NCI-H82 treated with DMSO at 0.1 percent for 48 hours (cell line): ENCODE measurements around the gene CYP2R1.
"Not testable (repeated sequence)": the region's sequence is repeated elsewhere in the genome, so short reads cannot be mapped to it uniquely, and the experiment has no call there.

Experiments used
- DNase-seq: peaks from one replicate; lab custom pipeline; 2025; ENCODE audit not compliant: unreplicated experiment; lab: John Stamatoyannopoulos, UW

CYP2R1 gene

DNA sequence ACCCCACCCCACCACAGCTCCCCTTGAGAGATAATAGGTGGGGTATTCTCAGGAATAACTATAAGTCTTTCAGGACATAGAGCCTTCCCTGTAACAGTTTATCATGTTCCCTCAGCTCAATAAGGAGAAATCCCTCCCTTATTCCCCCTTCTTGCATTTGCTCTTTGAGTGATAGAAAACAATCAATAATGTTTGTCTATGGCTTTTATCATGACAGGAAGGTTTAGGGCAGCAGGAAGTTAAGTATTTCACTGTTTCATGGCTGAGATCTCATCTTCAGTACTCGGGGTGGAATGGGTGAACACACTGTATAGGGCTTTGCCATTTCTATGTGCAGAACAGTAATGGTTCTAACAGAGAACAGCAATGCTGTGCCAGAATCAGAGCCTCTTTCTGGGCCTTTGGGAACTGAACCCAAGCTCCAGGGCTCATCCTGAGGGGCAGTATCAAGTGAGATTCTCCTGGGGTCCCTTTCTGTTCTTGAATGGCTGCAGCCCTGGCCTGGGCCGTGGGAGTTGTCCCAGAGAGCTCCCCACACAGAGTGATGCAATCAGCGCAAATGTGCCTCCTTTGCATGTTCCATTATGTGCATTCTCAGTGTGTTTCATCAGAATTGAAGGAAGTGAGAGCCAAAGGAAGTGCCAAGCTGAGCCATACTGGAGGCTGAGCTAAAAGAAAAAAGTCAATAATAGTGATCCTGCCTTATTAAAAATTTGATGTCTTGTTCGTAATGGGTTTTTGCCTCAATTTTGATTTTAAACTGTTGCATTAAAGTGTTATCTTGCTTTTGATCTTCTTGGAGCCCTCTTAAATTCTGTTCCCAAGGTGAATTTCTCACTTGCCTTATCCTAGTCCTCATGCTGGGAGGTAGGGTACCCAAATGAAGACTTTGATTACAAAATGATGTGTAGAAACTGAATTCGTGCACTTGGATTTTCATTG is 2.9 kb upstream of the CYP2R1 start:
- no peak for DNase-seq

- DNase-seq = no peak
These were observed 546 bp upstream of the CYP2R1 start for GRCh38 chr11:14892577-14892976.

- peak; percentile 46 for DNase-seq
These were observed 642 bp downstream of the CYP2R1 start for GRCh38 chr11:14891143-14892035.

DNA sequence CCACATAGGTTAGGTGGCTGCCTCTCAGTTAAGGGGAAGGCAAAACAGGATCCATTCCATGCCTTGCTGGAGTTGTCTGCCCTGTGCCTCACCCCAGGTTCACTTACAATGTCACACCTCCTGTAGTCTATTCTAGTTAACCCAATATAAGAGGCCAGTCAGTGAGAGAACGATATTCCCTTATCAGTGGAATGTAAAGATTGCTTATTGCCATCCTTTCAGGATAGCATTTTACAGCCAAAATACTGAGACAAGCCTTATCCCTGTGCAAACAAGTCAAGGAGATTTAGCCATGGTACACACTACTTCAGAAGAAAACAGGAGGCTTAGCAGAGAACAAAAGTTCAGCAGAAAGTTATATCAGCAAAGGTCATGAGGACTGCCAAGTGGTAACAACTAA is 5.5 kb downstream of the CYP2R1 start:
- DNase-seq = no peak

- DNase-seq = no peak
These were observed 7.3 kb downstream of the CYP2R1 start for GRCh38 chr11:14884667-14885273.

DNA sequence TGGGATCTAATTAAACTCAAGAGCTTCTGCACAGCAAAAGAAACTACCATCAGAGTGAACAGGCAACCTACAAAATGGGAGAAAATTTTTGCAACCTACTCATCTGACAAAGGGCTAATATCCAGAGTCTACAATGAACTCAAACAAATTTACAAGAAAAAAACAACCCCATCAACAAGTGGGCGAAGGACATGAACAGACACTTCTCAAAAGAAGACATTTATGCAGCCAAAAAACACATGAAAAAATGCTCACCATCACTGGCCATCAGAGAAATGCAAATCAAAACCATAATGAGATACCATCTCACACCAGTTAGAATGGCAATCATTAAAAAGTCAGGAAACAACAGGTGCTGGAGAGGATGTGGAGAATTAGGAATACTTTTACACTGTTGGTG is 8.3 kb downstream of the CYP2R1 start:
- not testable (repeated sequence) for DNase-seq

- DNase-seq = no peak
These were observed 9.8 kb downstream of the CYP2R1 start for GRCh38 chr11:14882196-14882595.

GRCh38 chr11:14881576-14882193 is 10.3 kb downstream of the CYP2R1 start:
- DNase-seq = no peak

DNA sequence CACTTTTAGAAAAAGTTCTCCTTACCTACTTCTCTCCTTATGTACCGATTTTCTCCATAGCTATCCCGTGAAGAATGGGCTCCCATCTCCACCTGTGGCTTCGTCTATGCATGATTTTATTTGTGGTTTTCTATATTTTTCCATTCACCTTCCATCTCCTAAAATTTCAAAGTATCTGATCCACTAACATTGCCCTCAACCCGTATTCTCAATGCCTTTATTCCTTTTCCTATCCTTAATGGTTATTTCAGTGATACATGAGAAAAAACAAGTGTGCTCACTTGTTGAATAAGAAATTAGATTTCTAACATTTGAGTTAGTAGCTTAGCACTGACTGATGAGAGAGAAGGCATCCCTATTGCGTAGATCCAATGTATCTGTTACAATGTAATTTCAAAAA is 16.9 kb downstream of the CYP2R1 start:
- DNase-seq = no peak

GRCh38 chr11:14873632-14874031 is 18.4 kb downstream of the CYP2R1 start:
- DNase-seq = no peak

GRCh38 chr11:14872032-14872431 is 20.0 kb downstream of the CYP2R1 start:
- DNase-seq = no peak

DNA sequence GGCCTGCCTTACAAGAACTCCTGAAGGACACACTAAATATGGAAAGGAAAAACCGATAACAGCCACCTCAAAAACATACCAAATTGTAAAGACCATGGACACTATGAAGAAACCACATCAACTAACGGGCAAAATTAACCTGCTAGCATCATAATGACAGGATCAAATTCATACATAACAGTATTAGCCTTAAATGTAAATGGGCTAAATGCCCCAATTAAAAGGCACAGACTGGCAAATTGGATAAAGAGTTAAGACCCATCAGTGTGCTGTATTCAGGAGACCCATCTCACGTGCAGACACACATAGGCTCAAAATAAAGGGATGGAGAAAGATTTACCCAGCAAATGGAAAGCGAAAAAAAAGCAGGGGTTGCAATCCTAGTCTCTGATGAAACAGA is 28.3 kb downstream of the CYP2R1 start:
- DNase-seq = not testable (repeated sequence)

DNA sequence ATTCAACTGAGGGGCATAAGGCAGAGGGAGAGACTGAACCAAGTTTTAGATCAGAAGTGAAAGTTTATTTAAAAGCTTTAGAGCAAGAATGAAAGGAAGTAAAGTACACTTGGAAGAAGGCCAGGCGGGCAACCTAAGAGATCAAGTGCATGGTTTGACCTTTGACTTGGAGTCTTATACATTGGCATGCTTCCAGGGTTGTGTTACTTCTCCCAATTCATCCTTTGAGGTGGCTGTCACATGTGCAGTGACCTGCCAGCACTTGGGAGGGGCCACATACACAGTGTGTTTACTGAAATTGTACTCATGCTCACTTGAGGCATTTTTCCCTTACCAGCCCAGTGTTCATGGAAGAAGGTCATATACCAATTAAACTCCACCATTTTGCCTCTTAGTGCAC is 30.4 kb downstream of the CYP2R1 start:
- no peak for DNase-seq

DNA sequence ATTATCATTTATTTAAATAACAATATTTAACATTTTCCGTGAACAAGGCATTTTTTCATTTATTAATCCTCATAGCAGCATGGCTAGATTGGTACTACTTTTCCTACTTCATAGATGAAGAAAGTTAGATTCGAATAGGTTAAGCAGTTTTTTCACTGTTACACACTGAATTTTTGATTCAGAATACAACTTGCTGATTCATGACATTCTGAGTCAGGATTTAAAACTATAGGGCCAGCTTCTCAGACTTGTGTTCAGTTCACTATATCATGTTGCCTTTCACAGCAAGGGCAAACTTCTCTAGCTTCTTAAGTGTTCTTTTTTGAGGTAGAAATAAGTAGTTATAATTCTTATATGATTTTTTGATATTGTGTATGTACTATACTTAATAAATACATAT is 31.5 kb downstream of the CYP2R1 start:
- DNase-seq = no peak

DNA sequence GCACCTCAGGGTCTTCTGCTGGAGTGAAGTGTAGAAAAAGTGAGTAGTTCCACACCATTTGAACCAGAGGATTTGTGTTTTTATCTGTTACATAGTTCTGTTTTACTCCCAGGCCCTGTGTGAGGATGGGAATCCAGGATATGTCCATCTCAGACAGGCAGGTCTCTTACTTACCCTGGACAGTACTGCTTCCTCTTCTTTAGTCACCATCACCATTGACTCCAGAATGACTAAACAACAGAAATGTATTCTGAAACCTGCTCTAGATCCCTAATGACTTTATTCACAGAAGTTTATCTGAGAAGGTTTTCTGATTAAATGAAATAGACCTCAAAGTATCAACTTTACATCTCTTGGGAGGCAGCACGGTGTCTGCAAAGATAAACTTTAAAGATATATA is 33.6 kb downstream of the CYP2R1 start:
- DNase-seq = no peak

DNA sequence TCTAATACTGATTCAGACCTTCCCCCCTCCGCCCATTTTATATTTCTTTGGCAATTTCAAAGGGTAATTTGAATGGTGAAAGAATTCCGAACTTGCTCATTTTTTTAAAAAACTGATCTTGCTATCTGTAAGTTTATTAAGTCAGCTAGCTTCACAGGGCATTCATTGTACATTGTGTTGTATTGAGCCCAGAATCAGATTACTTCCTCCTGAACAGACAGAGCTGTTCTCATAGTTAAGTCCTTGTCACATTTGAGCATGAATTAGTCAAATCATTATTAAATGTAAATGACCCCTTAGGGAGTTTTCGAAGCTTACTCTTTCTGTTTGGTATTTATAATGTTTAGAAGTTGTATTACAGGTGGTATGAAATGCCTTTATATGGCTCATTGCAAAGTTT is 34.4 kb downstream of the CYP2R1 start:
- no peak for DNase-seq

DNA sequence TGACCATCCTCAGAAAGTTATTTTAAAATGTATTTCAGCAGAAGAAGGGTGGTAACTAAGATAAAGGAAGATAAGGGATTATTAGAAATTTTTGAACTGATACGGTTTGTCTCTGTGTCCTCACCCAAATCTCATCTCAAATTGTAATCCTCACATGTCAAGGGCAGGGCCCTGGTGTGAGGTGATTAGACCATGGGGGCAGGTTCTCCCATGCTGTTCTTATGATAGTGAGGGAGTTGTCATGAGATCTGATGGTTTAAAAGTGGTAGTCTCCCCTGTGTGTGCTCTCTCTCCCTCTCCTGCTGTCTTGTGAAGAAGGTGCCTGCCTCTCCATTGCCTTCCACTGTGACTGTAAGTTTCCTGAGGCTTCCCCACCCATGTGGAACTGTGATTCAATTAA is 36.1 kb downstream of the CYP2R1 start:
- DNase-seq = no peak

DNA sequence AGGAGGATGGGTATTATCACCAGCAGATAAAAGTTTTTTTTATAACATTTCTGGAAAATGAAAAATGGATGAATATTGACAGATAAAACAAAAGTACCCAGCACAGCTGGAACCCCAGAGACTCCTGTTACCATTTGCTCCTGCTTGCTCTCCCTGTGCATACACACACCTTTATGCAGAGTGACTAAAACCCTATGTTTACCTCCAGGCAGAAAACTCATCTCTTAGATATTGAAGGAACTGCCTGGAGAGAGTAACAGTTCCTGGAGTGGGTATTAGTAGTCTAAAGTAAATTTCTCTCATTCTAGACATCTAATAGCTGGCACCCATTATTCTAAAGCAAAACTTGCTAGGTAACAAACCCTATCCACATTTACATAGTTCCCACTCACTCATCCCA is 38.0 kb downstream of the CYP2R1 start:
- DNase-seq = no peak

DNA sequence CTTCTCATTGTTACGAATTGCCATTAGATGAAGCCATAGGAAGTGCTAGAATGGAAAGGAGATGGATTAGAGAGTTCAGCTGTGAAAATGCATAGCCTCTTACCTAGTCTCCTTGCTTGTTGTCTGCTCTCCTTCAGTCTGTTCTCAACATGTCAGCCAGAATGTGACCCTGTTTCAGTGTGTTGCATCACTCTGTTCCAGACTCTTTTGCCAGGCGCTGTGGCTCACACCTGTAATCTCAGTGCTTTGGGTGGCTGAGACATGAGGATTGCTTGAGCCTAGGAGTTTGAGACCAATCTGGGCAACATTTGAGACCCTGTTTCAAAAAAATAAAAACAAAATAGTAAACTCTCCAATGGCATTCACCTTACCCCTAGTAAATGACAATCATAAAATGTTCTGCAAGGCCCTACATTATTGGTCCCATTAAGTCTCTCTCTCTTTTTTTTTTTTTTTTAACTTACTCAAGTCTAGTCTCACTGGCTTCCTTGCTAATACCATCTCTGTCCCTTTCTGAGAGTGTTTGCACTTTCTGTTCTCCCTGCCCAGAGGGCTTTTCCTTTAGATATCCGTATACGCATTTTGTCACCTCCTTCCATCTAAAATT is 39.4 kb downstream of the CYP2R1 start:
- DNase-seq = no peak

GRCh38 chr11:14842002-14842401 is 50.0 kb downstream of the CYP2R1 start:
- DNase-seq = no peak
